GM12873 (cell line): ENCODE data around the gene GPATCH2L.

Experiments
- TF ChIP-seq, protein P1 (sequence below): IDR thresholded peaks from 2 replicates; pipeline ENCODE4 v1.5.1; 2012; ENCODE audit warnings: low read depth, mild to moderate bottlenecking, moderate library complexity, low read length, control low read depth; ENCODE audit not compliant: insufficient read depth; ENCODE audit errors: missing control alignments

The GPATCH2L gene

DNA sequence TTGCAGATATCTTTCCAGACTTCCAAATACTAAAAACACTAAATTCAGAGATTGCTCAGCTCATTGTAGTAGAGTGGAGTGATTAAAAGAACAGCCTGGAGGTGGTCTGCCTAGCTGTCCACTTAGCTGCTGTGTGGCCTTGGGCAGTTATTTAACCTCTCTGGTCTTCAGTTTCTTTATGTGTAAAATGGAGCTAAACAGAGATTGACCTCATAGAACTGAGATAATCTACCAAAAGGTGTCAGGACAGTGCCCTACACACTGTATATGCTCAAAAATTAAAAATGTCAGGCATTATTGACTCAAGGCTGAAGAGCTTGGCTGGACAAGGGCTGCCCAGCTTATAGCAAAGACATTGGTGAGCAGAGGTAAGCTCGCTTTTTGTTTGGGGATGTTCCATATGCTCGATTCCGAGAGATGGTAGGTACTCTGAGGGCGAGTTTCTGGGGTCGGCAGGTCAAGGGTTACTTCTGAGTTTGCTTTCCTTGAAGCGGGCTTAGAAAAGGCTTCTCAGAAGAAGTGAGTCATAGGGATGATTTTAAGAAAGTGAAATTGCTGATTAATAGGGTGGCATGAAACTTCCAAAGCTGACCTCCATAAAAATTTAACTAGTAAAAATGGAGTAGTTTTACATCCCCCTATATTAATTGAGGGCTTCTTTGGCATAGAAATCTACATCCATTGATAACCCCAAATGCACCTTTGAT is 107.5 kb downstream of the GPATCH2L start:
- TF ChIP-seq, protein P1, sequence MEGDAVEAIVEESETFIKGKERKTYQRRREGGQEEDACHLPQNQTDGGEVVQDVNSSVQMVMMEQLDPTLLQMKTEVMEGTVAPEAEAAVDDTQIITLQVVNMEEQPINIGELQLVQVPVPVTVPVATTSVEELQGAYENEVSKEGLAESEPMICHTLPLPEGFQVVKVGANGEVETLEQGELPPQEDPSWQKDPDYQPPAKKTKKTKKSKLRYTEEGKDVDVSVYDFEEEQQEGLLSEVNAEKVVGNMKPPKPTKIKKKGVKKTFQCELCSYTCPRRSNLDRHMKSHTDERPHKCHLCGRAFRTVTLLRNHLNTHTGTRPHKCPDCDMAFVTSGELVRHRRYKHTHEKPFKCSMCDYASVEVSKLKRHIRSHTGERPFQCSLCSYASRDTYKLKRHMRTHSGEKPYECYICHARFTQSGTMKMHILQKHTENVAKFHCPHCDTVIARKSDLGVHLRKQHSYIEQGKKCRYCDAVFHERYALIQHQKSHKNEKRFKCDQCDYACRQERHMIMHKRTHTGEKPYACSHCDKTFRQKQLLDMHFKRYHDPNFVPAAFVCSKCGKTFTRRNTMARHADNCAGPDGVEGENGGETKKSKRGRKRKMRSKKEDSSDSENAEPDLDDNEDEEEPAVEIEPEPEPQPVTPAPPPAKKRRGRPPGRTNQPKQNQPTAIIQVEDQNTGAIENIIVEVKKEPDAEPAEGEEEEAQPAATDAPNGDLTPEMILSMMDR: no peak

DNA sequence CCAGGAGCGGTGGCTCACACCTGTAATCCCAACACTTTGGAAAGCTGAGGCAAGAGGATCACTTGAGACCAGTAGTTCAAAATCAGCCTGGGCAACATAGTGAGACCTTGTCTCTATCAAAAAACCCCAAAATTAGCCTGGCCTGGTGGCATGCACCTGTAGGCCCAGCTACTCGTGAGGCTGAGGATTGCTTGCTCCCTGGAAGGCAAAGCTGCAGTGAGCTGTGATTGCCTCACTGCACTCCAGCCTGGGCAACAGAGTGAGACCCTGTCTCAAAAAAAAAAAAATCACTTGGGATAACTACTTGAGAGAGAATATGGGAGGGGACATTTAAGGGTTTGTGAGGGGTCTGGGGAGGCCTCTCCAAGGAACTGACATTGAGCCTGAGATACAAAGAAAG is 109.0 kb downstream of the GPATCH2L start:
- TF ChIP-seq, protein P1: no peak

DNA sequence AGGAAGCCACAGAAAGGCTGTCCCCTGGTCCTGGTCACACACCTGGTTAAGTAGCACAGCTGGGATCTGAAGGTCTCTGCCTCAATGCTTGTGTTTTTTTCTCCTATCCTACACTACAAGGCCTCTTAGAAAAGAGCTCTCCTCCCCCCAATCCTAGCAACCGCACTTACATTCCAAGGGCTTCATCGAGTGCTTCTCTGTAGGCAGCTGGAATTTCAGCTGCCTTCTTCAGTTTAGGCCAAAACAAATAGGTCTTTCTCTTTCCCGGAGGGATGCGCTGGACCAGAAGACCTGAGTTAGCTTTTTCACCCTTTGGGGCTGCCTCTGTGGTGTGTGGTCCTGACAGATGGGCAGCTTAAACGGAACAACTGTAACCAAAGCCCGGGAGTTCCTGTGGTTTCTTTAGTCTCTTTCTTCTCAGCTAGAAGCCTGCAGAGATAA is 109.7 kb downstream of the GPATCH2L start:
- TF ChIP-seq, protein P1: no peak

DNA sequence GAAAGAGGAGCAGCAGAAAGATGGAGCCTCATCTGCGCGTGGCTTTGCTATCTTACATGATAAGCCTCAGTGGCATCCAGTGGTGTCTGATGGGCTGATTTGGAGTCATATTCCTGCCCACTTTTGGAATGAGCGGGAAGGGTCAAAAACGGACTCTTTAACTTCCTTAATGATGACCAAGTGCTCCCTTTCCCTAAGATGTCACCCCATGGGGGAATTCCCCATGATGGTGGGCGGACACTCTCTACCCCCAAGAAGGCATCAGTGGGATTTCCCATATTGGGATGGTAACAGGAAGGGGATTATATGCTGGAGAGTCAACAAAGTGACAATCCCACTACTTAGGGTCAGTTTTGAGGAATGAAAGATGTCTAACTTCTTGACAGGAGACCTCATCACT is 110.9 kb downstream of the GPATCH2L start:
- TF ChIP-seq, protein P1: no peak
